HG03139 (cell line): Measurements from ENCODE around the gene CSNK1D.

Source experiments
- ATAC-seq: cut with Tn5 transposase; IDR thresholded peaks from one replicate; pipeline ENCODE4 v1.9.1; 2021; ENCODE audit not compliant: unreplicated experiment

CSNK1D gene

GRCh38 chr17:82311971-82312370 lies 38.5 kb upstream of the CSNK1D start:
- no peak for ATAC-seq

- no peak for ATAC-seq
Observed at GRCh38 chr17:82310877-82311276, 37.4 kb upstream of the CSNK1D start.

- ATAC-seq: no peak
Observed at GRCh38 chr17:82309656-82310570, 36.4 kb upstream of the CSNK1D start.

GRCh38 chr17:82305727-82306300 lies 32.3 kb upstream of the CSNK1D start:
- ATAC-seq: no peak

GRCh38 chr17:82304826-82305726 lies 31.6 kb upstream of the CSNK1D start:
- ATAC-seq: no peak

GRCh38 chr17:82303944-82304808 lies 30.7 kb upstream of the CSNK1D start:
- ATAC-seq: no peak

- ATAC-seq: no peak
Observed at GRCh38 chr17:82302991-82303943, 29.8 kb upstream of the CSNK1D start.

GRCh38 chr17:82302568-82302963 lies 29.1 kb upstream of the CSNK1D start:
- ATAC-seq: no peak

GRCh38 chr17:82301916-82302567 lies 28.5 kb upstream of the CSNK1D start:
- no peak for ATAC-seq

- ATAC-seq: no peak
Observed at GRCh38 chr17:82301300-82301915, 27.9 kb upstream of the CSNK1D start.

- no peak for ATAC-seq
Observed at GRCh38 chr17:82300707-82301270, 27.3 kb upstream of the CSNK1D start.

- no peak for ATAC-seq
Observed at GRCh38 chr17:82300228-82300627, 26.7 kb upstream of the CSNK1D start.

GRCh38 chr17:82299452-82299851 lies 26.0 kb upstream of the CSNK1D start:
- ATAC-seq: no peak

- ATAC-seq: no peak
Observed at GRCh38 chr17:82298538-82299421, 25.3 kb upstream of the CSNK1D start.

GRCh38 chr17:82297714-82298537 lies 24.4 kb upstream of the CSNK1D start:
- ATAC-seq: no peak

GRCh38 chr17:82297280-82297713 lies 23.8 kb upstream of the CSNK1D start:
- ATAC-seq: no peak
